GM12864 (cell line): Measurements from ENCODE around the gene TCEAL9.

Experiments used
- DNase-seq: peaks from one replicate; pipeline ENCODE4 v3.0.0-alpha.2; 2011; ENCODE audit warnings: low read depth
- H3K4me3 ChIP-seq: 2 replicates; pipeline ENCODE4 v1.5.1; 2011; ENCODE audit warnings: mild to moderate bottlenecking, low read depth, low read length, control low read depth
- TF ChIP-seq, protein P1 (sequence below): IDR thresholded peaks from 2 replicates; pipeline ENCODE4 v1.5.1; 2011; ENCODE audit warnings: low read depth, mild to moderate bottlenecking, moderate library complexity, low read length, control low read depth, inconsistent platforms; ENCODE audit errors: missing control alignments

The TCEAL9 gene

DNA sequence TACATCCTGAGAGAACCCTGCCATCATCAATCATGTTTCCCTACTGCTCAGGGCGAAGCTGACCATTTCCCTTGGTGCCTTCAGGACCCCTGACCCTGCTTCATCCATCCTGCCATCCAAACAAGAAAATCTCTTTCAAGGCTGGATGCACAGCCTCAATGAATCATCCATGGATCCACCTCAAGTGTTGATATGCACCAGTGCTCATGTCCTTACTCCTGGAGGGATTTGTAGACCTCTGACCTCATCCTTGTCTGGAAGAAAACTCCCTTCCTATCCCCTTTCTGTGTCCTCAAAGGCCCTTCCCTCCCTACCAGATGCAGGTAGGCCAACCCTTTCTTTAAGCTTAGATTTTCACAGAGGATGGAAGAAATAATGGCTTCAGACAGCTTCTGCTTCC is 44.6 kb downstream of the TCEAL9 start:
- no peak for DNase-seq
- TF ChIP-seq, protein P1, sequence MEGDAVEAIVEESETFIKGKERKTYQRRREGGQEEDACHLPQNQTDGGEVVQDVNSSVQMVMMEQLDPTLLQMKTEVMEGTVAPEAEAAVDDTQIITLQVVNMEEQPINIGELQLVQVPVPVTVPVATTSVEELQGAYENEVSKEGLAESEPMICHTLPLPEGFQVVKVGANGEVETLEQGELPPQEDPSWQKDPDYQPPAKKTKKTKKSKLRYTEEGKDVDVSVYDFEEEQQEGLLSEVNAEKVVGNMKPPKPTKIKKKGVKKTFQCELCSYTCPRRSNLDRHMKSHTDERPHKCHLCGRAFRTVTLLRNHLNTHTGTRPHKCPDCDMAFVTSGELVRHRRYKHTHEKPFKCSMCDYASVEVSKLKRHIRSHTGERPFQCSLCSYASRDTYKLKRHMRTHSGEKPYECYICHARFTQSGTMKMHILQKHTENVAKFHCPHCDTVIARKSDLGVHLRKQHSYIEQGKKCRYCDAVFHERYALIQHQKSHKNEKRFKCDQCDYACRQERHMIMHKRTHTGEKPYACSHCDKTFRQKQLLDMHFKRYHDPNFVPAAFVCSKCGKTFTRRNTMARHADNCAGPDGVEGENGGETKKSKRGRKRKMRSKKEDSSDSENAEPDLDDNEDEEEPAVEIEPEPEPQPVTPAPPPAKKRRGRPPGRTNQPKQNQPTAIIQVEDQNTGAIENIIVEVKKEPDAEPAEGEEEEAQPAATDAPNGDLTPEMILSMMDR, result no peak
- no peak overlapping the region for H3K4me3 ChIP-seq

DNA sequence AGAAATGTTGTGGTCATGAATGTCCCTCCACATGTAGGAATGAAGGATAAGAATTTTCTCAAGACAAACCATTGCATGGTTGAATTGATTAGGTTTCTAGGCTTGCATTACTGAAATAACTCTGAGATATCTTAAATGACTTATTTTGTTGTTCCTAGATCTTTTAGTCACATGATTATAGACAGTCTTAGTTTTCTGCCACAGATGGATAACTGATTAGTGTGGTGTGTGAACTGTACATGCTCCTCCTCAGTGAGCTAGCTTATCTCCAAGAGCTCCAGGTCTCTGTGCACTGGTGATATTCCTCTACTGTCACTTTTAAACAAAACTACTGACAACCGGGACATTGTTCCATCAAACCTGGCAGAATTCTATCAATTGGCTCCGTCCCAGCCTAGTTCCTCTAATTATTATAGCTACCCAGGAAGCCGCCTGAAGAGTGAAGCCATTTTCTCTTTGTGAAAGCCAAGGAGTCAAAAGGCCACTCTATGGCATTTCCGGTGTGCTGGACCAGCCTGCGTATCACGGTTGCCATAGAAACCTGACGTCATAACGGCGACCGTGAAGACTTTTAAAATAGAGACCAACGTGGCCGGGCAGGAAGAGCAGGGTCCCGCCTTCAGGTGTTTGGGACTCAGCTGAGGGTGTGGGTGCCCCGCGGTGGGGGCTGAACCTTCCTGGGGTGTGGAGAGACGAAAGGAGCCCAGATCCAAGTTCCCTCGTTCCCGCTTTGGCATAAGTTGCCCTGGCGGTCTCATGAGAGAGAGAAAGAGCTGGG is 48.1 kb downstream of the TCEAL9 start:
- TF ChIP-seq, protein P1, result no peak
- peak overlapping the region; percentile 74 for H3K4me3 ChIP-seq
- peak; percentile 62 for DNase-seq

DNA sequence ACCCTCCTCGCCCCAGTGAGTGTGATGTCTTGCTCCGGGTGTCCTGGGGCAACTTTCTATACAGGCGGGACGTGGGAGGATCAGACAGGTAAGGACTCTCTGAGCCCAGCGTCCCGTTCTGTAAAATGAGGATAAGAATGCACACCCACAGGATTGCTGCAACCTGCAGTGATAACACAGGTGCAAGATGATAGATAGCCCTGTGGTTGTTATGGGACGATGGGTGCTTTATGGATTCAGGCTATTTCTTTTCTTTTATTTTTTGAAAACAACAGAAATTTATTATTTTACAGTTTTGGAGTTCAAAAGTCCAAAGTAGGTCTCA is 48.7 kb downstream of the TCEAL9 start:
- peak overlapping the region; percentile 74 for H3K4me3 ChIP-seq
- TF ChIP-seq, protein P1, result no peak
- no peak for DNase-seq

DNA sequence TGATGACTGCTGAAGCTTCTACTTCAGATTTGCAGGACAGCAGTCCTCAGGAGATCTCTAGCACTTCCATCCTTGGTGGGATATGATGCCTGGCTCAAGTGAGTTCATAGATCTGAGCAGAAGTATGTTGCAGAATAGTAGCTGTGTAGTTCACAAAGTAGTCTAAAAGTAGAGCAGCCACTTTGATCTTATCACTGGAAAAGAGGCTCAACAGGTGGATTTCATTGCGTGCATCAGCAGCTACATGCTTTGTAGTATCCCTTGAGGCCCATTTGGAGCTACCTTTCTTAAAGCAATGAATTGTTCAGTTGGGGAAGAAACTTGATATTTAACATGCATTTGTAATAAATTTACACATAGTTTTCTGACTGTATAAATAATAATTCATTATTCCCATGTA is 50.0 kb downstream of the TCEAL9 start:
- TF ChIP-seq, protein P1, result no peak
- no peak overlapping the region for H3K4me3 ChIP-seq
- DNase-seq, result no peak

DNA sequence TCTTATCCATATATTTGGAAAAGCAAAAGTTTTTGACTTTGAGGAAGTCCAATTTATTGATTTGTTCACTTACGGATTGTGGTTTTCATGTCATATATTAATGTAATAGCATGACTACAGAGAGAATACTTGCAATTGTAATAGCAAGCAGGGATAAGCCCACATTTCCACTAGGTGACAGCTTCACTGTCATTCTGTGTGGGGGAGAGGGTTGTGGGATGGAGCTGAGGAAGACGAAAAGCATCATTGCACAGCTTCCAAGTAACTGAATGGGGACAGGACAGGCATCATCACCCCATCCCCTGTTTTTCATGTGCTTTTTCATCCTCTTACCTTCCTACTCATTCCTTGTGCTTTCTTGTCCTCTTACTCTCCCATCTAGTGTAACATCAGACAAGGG is 51.5 kb downstream of the TCEAL9 start:
- TF ChIP-seq, protein P1, result no peak
- DNase-seq, result no peak
- H3K4me3 ChIP-seq, result no peak overlapping the region
